HL-60 (cell line): ENCODE data around the gene KCNK7.

Source experiments
- DNase-seq, 2 experiments: peaks; one replicate each; pipeline ENCODE4 v3.0.0-alpha.2; 2010 to 2020; ENCODE audit warnings: low read depth in 1 of 2, low spot score in 1 of 2
- H3K27ac ChIP-seq: fragments of 250-450 bp; sonication (Bioruptor Pico); replicated peaks from 2 replicates; pipeline ENCODE4 v1.5.1; 2020; ENCODE audit warnings: mild to moderate bottlenecking, moderate library complexity
- H3K27me3 ChIP-seq: fragments of 250-450 bp; sonication (Bioruptor Pico); 2 replicates; pipeline ENCODE4 v1.5.1; 2021; ENCODE audit warnings: mild to moderate bottlenecking, moderate library complexity; ENCODE audit not compliant: insufficient read depth, poor library complexity, severe bottlenecking
- H3K4me3 ChIP-seq: replicated peaks from 2 replicates; pipeline ENCODE4 v1.5.1; 2011; ENCODE audit warnings: mild to moderate bottlenecking, control low read depth, low read length; ENCODE audit not compliant: insufficient read depth
- CTCF ChIP-seq: IDR thresholded peaks from one replicate; pipeline ENCODE4 v1.5.1; 2011; ENCODE audit warnings: low read length, control low read depth, inconsistent platforms; ENCODE audit not compliant: insufficient read depth
- GABPA ChIP-seq: IDR thresholded peaks from 2 replicates; pipeline ENCODE4 v1.6.1; 2012; ENCODE audit warnings: low read depth
- POLR2AphosphoS5 ChIP-seq: IDR thresholded peaks from 2 replicates; pipeline ENCODE4 v1.6.1; 2012; ENCODE audit warnings: low read depth
- SPI1 ChIP-seq: IDR thresholded peaks from 2 replicates; pipeline ENCODE4 v1.6.1; 2012; ENCODE audit warnings: low read depth, mild to moderate bottlenecking, borderline replicate concordance
- TF ChIP-seq, protein P1 (sequence below): IDR thresholded peaks from 2 replicates; pipeline ENCODE4 v1.6.1; 2012; ENCODE audit warnings: low read depth; ENCODE audit not compliant: insufficient replicate concordance

Gene KCNK7

DNA sequence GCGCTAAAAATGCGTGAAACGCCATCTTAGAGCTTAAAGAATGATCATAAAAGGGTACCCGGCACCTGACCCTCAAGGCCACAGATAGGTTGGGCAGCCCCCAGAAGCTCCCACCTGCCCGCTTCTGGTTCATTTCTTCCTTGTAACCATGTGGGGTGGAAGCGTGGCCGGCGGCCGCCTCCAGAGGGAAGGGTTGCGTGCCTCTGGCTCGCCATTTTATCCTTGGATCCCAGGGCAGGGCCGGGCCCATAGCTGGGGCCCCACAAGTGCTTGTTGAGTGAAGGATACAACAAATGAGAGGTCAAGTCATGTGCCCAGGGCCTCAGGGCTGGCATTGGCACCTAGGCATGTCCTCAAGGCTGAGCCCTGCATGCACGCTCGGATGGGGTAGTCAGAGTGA, 25.9 kb upstream of the KCNK7 start:
- Histone ChIP-seq H3K27ac (no peak overlapping the region), H3K4me3 (no peak overlapping the region), H3K27me3 (no peaks in the 10 kb centered on the region)
- no peak for TF ChIP-seq POLR2AphosphoS5
- no peak for TF ChIP-seq GABPA
- TF ChIP-seq CTCF = no peak
- TF ChIP-seq, protein P1, sequence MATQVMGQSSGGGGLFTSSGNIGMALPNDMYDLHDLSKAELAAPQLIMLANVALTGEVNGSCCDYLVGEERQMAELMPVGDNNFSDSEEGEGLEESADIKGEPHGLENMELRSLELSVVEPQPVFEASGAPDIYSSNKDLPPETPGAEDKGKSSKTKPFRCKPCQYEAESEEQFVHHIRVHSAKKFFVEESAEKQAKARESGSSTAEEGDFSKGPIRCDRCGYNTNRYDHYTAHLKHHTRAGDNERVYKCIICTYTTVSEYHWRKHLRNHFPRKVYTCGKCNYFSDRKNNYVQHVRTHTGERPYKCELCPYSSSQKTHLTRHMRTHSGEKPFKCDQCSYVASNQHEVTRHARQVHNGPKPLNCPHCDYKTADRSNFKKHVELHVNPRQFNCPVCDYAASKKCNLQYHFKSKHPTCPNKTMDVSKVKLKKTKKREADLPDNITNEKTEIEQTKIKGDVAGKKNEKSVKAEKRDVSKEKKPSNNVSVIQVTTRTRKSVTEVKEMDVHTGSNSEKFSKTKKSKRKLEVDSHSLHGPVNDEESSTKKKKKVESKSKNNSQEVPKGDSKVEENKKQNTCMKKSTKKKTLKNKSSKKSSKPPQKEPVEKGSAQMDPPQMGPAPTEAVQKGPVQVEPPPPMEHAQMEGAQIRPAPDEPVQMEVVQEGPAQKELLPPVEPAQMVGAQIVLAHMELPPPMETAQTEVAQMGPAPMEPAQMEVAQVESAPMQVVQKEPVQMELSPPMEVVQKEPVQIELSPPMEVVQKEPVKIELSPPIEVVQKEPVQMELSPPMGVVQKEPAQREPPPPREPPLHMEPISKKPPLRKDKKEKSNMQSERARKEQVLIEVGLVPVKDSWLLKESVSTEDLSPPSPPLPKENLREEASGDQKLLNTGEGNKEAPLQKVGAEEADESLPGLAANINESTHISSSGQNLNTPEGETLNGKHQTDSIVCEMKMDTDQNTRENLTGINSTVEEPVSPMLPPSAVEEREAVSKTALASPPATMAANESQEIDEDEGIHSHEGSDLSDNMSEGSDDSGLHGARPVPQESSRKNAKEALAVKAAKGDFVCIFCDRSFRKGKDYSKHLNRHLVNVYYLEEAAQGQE = no peak
- no peak for TF ChIP-seq SPI1
- no peak for DNase-seq

- TF ChIP-seq SPI1 (no peak), GABPA (no peak), POLR2AphosphoS5 (no peak), CTCF (no peak)
- TF ChIP-seq, protein P1 = no peak
- no peak overlapping the region for H3K27ac ChIP-seq
- no peaks in the 10 kb centered on the region for H3K27me3 ChIP-seq
- no peak overlapping the region for H3K4me3 ChIP-seq
- DNase-seq = no peak
These were observed 25.1 kb upstream of the KCNK7 start for GRCh38 chr11:65620666-65621065.

- Histone ChIP-seq H3K27me3 (no peaks in the 10 kb centered on the region), H3K27ac (no peak overlapping the region), H3K4me3 (no peak overlapping the region)
- DNase-seq = no peak
- TF ChIP-seq SPI1 = no peak
- TF ChIP-seq GABPA = no peak
- no peak for TF ChIP-seq POLR2AphosphoS5
- TF ChIP-seq, protein P1 = no peak
- no peak for TF ChIP-seq CTCF
These were observed 23.8 kb upstream of the KCNK7 start for GRCh38 chr11:65619281-65619928.
